Measurements from ENCODE around the gene THUMPD3.

DNA sequence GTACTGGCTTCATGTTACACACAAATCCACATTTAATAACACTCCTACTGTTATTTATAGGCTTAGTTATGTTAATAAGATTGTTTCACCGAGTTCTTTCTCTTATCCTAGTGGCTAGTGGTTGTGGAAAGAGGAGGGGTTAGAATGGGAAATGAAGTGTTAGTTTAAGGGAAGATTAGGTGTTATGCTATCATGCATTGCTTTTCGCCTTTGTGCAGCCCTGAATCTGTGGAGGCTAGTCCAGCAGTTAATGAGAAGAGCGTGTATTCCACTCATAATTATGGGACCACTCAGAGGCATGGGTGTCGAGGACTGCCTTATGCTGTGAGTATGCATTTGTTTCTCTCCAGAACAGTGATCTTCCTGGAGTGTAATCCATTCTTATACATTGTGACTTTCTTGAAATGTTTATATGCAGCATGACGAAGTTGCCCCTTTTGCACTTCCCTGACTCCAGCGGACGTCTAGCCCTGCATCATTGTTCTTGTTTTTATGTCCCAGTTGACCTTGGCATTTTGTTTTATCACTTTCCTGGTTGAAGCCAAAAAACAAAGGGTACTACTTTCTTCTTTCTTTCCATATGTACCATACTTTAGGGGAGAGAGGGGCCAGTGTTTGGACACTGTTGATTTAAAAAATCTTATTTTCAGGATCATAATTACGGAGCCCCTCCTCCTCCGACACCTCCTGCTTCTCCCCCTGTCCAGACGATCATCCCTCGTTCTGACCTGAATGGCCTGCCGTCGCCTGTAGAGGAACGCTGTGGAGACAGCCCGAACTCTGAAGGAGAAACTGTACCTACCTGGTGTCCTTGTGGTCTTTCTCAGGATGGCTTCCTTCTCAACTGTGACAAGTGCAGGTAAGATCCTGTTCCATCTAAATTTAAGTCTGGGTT is 71.0 kb downstream of the THUMPD3 start:
- TF ChIP-seq, protein P1, sequence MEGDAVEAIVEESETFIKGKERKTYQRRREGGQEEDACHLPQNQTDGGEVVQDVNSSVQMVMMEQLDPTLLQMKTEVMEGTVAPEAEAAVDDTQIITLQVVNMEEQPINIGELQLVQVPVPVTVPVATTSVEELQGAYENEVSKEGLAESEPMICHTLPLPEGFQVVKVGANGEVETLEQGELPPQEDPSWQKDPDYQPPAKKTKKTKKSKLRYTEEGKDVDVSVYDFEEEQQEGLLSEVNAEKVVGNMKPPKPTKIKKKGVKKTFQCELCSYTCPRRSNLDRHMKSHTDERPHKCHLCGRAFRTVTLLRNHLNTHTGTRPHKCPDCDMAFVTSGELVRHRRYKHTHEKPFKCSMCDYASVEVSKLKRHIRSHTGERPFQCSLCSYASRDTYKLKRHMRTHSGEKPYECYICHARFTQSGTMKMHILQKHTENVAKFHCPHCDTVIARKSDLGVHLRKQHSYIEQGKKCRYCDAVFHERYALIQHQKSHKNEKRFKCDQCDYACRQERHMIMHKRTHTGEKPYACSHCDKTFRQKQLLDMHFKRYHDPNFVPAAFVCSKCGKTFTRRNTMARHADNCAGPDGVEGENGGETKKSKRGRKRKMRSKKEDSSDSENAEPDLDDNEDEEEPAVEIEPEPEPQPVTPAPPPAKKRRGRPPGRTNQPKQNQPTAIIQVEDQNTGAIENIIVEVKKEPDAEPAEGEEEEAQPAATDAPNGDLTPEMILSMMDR (IDR thresholded peaks at IDR 0.05; ENCODE audit: insufficient read depth, low read depth, low read length): no peak
- no peak for TF ChIP-seq EZH2 (IDR thresholded peaks at IDR 0.05; ENCODE audit: insufficient read depth, low read length)

All from astrocyte (in vitro differentiated cells and primary cell).